Prostate gland (tissue), 2 donors: ENCODE data around the gene ABCC6. TPM values are rescaled to one million over a fixed set of nuclear protein-coding genes. Genes with fewer than 3 reads are reported as not detected.
"Not testable (repeated sequence)": the region's sequence is repeated elsewhere in the genome, so short reads cannot be mapped to it uniquely, and the experiment has no call there.

ENCODE experiments used
- DNase-seq: peaks from one replicate; pipeline ENCODE4 v3.0.0-alpha.2; 2019; ENCODE audit warnings: low spot score
- H3K27ac ChIP-seq, 2 donors: fragments of 200-600 bp; sonication (generic); 2 replicates each; pipeline ENCODE4 v1.5.1; 2017 to 2019
- H3K27me3 ChIP-seq: fragments of 200-600 bp; sonication (generic); replicated peaks from 2 replicates; pipeline ENCODE4 v1.5.1; 2019; ENCODE audit not compliant: insufficient read depth
- H3K36me3 ChIP-seq, 2 donors: fragments of 200-600 bp; sonication (generic); 1 replicate in 1 of 2; 2 replicates in 1 of 2; pipeline versions ENCODE4 v1.5.1 to v1.8.1; 2017 to 2019
- H3K4me1 ChIP-seq: fragments of 200-600 bp; sonication (generic); replicated peaks from 2 replicates; pipeline ENCODE4 v1.5.1; 2019
- H3K4me3 ChIP-seq, 2 donors: fragments of 200-600 bp; sonication (generic); 2 replicates each; pipeline ENCODE4 v1.5.1; 2017 to 2019
- H3K9me3 ChIP-seq: fragments of 200-600 bp; sonication (generic); 2 replicates; pipeline ENCODE4 v1.5.1; 2017
- CTCF ChIP-seq, 4 experiments: fragments of 200-600 bp in 2 of 4; fragments of 450-650 bp in 2 of 4; sonication (generic) in 2 of 4; IDR thresholded peaks; 1 replicate in 3 of 4; 2 replicates in 1 of 4; pipeline ENCODE4 v1.5.1; 2016 to 2019; ENCODE audit warnings: antibody characterized with exemption in 4 of 4, mild to moderate bottlenecking in 2 of 4, moderate library complexity in 2 of 4
- POLR2A ChIP-seq: fragments of 450-650 bp; IDR thresholded peaks from one replicate; pipeline ENCODE4 v1.6.1; 2016; ENCODE audit warnings: antibody characterized with exemption, mild to moderate bottlenecking
- POLR2AphosphoS5 ChIP-seq: sonication (generic); formaldehyde crosslinking; IDR thresholded peaks from one replicate; pipeline ENCODE4 v1.6.1; 2017; ENCODE audit warnings: antibody characterized with exemption
- WGBS: methylation state at CpG from one replicate; pipeline ENCODE4 v1.1.5; 2018; 5-methylcytosine and 5-hydroxymethylcytosine counted together
- intact Hi-C: fragments of 100-400 bp; cut with DNase I; formaldehyde crosslinking; loops from one replicate; pipeline ENCODE4 v1.14.2; 2022
- total RNA-seq, 2 donors: library from RNA; depleted of rRNA; stranded (reverse); fragments of >200 nt; gene quantifications; one replicate each; pipeline ENCODE4 v1.1.0, GENCODE V29; 2016

ABCC6 gene
- total RNA-seq, 2 donors from 2014 or later, result 4.5 to 15.2 TPM

GRCh38 chr16:16182918-16183317, 40.4 kb downstream of the ABCC6 start:
- DNase-seq, result no peak
- no peak overlapping the region for H3K27ac ChIP-seq
- no peaks in the 10 kb centered on the region for H3K27me3 ChIP-seq
- no peaks in the 10 kb centered on the region for H3K4me1 ChIP-seq
- H3K9me3 ChIP-seq, result no peaks in the 10 kb centered on the region
- WGBS, result 88% methylated on average over 8 of the region's 8 CpGs
- no peak overlapping the region for H3K4me3 ChIP-seq
- intact Hi-C loops, result no loop called here
- no peak for TF ChIP-seq CTCF (IDR thresholded peaks at IDR 0.05)
- no peak for TF ChIP-seq POLR2A
- TF ChIP-seq POLR2AphosphoS5, result no peak
- no peaks in the 10 kb centered on the region for H3K36me3 ChIP-seq

- H3K4me1 ChIP-seq, H3K36me3 ChIP-seq, H3K4me3 ChIP-seq, DNase-seq, intact Hi-C loops, H3K9me3 ChIP-seq, H3K27me3 ChIP-seq, H3K27ac ChIP-seq: not testable (repeated sequence)
- 82% methylated on average over 3 of the region's 3 CpGs for WGBS
These were observed 41.5 kb downstream of the ABCC6 start for GRCh38 chr16:16181748-16182147.

GRCh38 chr16:16178455-16179162, 44.7 kb downstream of the ABCC6 start:
- TF ChIP-seq POLR2AphosphoS5 (no peak), CTCF (IDR thresholded peaks at IDR 0.05) (no peak), POLR2A (no peak)
- Histone ChIP-seq H3K36me3 (no peaks in the 10 kb centered on the region), H3K9me3 (no peaks in the 10 kb centered on the region), H3K4me1 (no peaks in the 10 kb centered on the region), H3K27ac (no peak overlapping the region), H3K27me3 (no peaks in the 10 kb centered on the region), H3K4me3 (no peak overlapping the region)
- DNase-seq, result no peak
- intact Hi-C loops, result no loop called here
- 87% methylated on average over 7 of the region's 7 CpGs for WGBS

GRCh38 chr16:16176328-16176727, 47.0 kb downstream of the ABCC6 start:
- H3K27me3 ChIP-seq, result no peaks in the 10 kb centered on the region
- no peaks in the 10 kb centered on the region for H3K9me3 ChIP-seq
- H3K4me1 ChIP-seq, result no peaks in the 10 kb centered on the region
- TF ChIP-seq POLR2A (no peak), POLR2AphosphoS5 (no peak), CTCF (IDR thresholded peaks at IDR 0.05) (no peak)
- H3K27ac ChIP-seq, result no peak overlapping the region
- no peak overlapping the region for H3K4me3 ChIP-seq
- intact Hi-C loops, result no loop called here
- DNase-seq, result no peak
- H3K36me3 ChIP-seq, result no peaks in the 10 kb centered on the region

GRCh38 chr16:16175296-16175695, 48.0 kb downstream of the ABCC6 start:
- no peak for DNase-seq
- no peaks in the 10 kb centered on the region for H3K4me1 ChIP-seq
- H3K27me3 ChIP-seq, result no peaks in the 10 kb centered on the region
- TF ChIP-seq POLR2AphosphoS5 (no peak), CTCF (IDR thresholded peaks at IDR 0.05) (no peak), POLR2A (no peak)
- H3K4me3 ChIP-seq, result no peak overlapping the region
- no peaks in the 10 kb centered on the region for H3K9me3 ChIP-seq
- no peaks in the 10 kb centered on the region for H3K36me3 ChIP-seq
- H3K27ac ChIP-seq, result no peak overlapping the region
- 60% methylated on average over 5 of the region's 5 CpGs for WGBS
- intact Hi-C loops, result no loop called here
